LNCAP (cell line): ENCODE results near the gene CDC123.

Source experiments
- TF ChIP-seq, protein P1 (sequence below): fragments of 450-650 bp; IDR thresholded peaks from 2 replicates; pipeline ENCODE4 v1.5.1; 2017; ENCODE audit warnings: mild to moderate bottlenecking

The CDC123 gene

DNA sequence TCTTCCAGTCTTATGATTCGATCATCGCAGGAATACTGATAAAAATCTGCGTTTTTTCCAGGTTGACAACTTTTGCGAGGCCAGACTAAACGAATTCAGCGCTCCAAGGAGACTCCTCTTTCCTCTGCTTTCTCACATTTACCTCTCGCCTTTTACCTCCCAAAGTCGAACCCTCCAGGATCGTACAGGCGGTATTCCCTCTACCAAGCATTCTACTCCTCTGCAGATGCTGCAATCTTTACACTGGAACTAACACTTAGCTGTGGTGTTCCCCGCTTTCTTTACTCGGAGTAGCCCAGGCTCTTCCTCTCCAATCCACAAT, 746 bp upstream of the CDC123 start:
- TF ChIP-seq, protein P1, sequence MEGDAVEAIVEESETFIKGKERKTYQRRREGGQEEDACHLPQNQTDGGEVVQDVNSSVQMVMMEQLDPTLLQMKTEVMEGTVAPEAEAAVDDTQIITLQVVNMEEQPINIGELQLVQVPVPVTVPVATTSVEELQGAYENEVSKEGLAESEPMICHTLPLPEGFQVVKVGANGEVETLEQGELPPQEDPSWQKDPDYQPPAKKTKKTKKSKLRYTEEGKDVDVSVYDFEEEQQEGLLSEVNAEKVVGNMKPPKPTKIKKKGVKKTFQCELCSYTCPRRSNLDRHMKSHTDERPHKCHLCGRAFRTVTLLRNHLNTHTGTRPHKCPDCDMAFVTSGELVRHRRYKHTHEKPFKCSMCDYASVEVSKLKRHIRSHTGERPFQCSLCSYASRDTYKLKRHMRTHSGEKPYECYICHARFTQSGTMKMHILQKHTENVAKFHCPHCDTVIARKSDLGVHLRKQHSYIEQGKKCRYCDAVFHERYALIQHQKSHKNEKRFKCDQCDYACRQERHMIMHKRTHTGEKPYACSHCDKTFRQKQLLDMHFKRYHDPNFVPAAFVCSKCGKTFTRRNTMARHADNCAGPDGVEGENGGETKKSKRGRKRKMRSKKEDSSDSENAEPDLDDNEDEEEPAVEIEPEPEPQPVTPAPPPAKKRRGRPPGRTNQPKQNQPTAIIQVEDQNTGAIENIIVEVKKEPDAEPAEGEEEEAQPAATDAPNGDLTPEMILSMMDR: no peak

DNA sequence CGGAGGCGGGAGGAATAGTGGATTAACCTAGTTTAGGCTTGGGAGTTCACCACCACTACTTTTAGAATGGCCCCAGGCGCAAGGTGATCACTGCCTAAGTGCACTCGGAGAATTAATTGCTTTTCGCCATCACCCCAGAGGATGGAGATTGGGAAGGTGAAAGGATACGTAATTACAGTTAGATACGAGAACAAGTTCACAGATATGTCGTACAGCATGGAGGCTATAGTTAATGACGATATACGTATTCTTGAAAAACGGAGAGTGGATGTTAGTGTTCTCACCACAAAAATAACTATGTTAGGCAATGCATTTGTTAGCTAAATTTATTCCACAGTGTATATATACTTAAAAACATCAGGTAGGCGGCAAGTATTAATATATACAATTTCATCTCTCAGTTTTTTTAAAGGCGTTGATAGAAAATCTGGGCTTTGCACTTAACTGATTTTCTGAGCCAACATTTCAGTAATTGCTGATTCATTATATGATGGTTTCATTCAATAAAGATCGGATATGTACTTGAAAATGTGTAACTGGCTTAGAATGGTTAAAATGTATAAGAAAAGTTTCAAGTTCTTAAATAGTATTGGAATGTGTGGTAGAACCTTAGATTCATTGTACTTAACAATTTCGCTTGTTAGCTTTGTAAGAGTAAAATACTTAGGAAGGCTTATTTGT, 683 bp downstream of the CDC123 start:
- TF ChIP-seq, protein P1: no peak

DNA sequence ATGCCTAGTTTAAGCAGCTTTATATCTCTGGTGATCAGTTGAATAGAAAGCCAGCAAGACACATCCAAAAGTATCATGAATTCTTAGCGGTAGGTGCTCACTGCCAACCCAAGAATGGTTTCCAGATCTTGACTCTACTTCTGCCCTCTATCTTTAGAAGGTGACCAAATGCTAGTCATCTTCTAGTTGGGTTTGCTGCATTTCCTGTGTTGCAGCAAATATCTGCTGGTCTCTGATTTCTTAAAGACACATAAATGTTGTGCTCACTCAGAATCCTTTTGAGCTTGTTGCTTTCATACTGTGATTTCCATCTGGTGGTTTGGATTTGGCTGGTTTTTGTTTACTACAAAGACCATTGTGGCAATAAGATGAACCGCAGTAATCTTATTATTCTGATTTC, 2.2 kb downstream of the CDC123 start:
- TF ChIP-seq, protein P1: no peak

DNA sequence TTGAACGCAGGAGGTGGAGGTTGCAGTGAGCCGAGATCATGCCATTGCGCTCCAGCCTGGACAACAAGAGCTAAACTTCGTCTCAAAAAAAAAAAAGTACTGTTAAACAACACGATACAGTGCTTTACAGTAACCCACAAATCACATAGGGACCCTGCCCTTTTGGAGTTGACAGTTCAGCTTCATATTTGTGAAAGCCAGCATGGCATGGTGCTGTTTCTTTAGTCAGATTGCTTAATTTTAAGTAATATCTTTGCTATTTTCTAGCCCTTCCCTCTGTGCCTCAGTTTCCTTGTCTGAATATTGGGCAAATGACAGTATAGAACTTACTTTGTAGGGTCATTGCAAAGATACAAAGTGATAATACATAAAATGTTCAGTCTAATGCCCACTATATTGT, 4.9 kb downstream of the CDC123 start:
- TF ChIP-seq, protein P1: no peak

DNA sequence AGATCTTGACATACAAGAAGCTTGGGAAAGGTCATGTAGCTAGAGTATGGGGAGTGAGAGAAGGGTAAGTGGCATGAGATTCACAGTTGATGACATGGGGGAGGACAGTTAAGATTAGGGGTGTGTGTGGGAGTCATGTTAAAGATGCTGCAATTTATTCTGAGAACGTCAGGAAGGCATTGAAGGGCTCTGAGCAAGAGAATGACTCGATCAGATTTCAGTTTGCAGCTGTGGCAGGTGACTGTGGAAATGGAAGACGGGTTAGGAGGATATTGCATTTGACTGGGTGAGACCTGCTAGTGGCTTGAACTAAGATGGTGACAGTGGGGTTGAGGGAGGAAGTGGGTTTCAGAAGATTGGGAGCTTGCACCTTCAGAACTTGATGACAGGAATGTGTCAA, 5.6 kb downstream of the CDC123 start:
- TF ChIP-seq, protein P1: no peak

DNA sequence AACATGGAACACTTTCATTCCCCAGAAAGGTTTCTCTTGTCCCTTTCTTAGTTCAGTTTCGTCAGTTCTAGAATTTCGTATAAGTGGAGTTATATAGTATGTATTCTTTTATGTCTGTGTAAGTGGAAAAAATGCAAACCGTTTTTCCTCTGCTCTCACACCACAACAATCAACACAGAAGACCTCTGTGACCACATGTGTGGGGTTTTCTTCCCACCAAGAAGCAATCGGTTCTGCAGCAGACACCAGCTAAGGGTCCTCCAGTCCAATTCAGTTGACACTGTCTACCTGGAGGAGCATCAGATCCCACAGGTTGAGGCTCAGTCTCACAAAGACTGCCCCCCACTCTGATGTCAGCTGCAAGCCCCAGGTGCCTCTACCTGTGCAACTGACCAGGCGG, 6.2 kb downstream of the CDC123 start:
- TF ChIP-seq, protein P1: no peak

DNA sequence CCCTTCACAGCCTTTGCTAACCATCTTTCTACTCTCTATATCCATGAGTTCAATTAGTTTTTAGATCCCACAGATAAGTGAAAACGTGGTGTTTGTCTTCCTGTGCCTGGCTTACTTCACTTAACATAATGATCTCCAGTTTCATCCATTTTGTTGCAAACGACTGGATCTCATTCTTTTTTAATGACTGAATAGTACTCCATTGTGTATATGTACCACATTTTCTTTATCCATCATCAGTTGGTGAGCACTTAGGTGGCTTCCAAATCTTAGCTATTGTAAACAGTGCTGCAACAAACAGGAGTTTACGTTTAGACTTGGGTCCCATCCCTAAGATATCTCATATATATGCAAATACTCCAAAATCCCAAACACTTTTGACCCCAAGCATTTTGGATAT, 9.1 kb downstream of the CDC123 start:
- TF ChIP-seq, protein P1: no peak

DNA sequence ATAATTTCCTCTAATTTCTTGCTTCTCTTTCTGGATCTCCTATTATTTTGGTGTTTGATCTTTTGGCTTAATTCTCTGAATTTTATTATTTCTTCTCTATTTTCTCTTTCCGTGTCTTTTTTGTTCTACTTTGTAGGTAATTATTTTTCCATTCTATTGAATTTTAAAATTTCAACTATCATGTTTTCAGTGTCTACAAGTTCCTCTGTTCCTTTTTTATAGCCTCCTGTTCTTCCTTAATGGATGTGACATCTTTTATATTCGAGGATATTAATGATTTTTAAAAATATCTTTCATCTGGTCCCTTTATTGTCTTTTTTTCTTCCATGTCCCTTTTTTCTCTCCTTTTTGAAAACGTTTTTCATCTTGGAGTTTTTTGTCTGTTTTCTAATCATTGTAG, 11.1 kb downstream of the CDC123 start:
- TF ChIP-seq, protein P1: no peak
